ENCODE measurements around the gene MAPT.

DNA sequence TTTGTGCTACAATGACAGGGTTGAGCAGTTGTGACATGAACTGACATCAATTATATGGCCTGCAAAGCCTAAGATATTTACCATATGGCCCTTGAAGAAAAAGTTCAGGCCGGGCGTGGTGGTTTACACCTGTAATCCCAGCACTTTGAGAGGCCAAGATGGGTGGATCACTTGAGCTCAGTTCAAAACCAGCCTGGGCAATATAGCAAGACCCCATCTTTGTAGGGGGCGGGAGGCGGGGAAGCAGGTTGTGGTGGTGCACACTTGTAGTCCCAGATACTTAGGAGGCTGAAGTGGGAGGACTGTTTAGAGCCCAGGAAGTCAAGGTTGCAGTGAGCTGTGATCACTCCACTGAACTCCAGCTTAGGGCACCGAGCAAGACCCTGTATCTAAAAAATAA lies 153.0 kb downstream of the MAPT start:
- no peak for TF ChIP-seq CENPT (CRISPR knock-in tag; IDR thresholded peaks at IDR 0.05; ENCODE audit: low read depth)
- TF ChIP-seq POGZ (CRISPR knock-in tag; IDR thresholded peaks at IDR 0.05), result no peak

Measured in HepG2 (cell line).